GM18526 (cell line): Measurements from ENCODE around the gene SMARCA1.

Experiments
- POLR2A ChIP-seq: IDR thresholded peaks from 3 replicates; pipeline ENCODE4 v1.6.1; 2011; ENCODE audit not compliant: insufficient read length; ENCODE audit errors: extremely low read depth

The SMARCA1 gene, protein sequence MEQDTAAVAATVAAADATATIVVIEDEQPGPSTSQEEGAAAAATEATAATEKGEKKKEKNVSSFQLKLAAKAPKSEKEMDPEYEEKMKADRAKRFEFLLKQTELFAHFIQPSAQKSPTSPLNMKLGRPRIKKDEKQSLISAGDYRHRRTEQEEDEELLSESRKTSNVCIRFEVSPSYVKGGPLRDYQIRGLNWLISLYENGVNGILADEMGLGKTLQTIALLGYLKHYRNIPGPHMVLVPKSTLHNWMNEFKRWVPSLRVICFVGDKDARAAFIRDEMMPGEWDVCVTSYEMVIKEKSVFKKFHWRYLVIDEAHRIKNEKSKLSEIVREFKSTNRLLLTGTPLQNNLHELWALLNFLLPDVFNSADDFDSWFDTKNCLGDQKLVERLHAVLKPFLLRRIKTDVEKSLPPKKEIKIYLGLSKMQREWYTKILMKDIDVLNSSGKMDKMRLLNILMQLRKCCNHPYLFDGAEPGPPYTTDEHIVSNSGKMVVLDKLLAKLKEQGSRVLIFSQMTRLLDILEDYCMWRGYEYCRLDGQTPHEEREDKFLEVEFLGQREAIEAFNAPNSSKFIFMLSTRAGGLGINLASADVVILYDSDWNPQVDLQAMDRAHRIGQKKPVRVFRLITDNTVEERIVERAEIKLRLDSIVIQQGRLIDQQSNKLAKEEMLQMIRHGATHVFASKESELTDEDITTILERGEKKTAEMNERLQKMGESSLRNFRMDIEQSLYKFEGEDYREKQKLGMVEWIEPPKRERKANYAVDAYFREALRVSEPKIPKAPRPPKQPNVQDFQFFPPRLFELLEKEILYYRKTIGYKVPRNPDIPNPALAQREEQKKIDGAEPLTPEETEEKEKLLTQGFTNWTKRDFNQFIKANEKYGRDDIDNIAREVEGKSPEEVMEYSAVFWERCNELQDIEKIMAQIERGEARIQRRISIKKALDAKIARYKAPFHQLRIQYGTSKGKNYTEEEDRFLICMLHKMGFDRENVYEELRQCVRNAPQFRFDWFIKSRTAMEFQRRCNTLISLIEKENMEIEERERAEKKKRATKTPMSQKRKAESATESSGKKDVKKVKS

DNA sequence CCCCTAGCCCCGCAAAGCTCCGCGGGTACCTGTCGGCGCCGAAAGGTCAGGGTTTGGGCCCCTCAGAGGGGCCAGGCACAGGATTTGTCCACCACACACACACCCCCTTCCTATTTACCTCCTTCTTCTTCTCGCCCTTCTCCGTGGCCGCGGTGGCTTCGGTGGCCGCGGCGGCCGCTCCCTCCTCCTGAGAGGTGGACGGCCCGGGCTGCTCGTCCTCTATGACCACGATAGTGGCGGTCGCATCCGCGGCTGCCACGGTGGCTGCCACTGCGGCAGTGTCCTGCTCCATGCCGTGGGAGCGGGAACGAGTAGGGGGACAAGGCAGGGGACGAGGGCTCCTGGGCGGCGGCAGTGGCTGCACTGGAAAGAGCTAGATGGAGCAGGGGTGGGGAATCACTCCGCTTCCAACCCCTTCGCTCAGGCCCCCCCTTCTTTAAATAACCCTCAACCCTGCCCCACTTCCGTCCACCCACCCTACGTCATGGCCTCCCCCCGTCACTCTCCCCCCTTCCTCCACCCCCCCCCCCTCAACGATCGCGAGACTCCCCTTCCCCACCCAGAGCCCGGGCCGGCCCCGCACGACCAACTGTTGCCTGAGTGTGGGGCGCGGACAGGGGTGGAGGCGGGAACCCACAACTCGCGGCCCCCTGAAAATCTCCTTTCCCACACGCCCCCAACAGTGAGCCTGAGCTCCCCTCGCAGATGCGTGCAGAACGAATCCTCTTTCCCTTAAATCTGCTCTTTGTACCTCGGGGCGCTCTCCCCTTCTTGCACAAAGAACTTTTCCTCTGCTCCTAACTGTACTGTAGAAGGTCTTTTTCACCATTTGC is at the start of gene SMARCA1:
Gene SMARCA1 (minus strand): TSS at position 412 of the 833 bp plus-strand sequence. CDS start 120 bp downstream, at position 292.
- TF ChIP-seq POLR2A, result no peak

DNA sequence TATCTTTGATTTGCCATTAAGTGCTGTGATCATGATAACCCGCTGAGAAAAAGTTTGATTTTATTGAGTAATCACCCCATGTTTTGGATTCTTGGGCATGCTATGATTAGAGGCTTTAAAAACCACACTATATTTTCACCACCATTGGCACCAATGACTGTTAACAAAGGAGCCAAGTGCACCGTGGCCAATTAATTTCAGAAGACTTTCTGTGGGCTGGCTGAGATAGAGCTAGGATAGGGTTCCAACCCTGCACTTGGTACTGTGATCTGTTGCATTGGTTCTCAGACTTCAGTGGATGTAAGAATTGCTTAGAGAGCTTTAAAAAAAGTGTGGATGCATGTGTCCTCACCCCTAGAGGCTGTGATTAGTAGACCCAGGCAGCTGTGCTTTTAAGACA is 49.1 kb upstream of the SMARCA1 start:
- TF ChIP-seq POLR2A, result no peak

DNA sequence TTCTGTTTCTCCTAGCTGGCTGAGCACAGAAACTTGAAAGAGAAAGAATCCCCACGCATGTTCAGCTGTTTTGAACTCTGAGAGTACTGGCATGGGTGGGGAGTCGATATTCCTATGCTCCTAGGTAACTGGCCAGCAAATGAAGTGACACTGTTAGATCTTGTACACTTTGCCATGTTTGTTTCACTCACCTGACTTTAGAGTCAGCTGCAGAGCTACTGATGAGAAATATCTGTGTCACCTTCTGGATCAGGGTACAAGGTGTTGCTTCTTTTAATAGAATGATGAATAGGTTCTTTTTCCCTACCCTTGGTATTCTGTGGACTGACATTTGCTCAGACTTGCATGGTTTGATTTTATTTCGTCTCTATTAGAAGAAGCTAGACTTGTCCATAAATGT is 45.1 kb upstream of the SMARCA1 start:
- no peak for TF ChIP-seq POLR2A

DNA sequence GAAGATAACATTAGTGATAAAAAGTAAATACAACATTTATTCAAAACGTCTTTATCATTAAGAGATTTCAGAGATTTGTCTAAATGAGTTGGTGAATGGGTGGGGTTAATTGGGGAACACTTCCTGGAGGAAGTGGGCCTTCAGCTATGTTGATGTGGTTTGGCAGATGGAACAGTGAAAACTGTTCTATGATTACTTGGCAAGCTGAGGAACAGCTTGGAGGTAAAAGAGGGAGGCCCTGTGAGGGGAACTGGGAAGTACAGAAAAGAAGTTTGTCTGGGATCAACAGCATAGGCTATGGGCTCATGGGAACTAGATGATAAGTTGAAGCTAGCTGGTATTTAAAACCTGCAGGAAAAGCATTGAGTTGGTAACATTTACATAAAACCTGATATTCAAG is 42.8 kb upstream of the SMARCA1 start:
- TF ChIP-seq POLR2A, result no peak

DNA sequence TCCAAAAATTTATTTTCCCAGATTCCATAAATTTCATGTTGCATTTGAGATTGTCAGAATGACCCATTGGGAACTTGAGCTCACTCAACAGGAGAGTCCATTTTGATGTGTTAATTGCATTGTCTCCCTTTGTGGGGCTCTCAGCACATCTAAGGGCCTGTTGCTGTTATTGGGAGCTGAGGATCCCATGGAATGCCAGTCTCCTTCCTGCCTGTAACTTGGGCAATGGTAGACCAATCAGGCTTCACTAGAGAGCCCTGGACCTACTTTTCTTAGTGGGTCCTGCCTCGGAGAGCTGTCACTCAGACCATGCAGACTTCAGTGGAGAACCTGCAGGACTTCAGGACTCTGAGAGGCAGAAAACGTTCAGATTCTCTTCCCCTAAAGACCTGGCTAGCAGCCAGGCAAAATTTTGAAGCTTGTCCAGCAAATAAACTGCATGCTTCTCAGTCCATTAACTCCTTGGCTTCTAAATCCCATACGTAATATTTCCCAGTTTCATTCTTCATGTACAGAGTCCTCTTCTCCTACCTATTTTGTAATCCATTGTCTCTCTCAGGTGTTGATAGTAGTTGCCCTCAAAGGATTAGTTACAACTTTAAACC is 41.9 kb upstream of the SMARCA1 start:
- TF ChIP-seq POLR2A, result no peak

DNA sequence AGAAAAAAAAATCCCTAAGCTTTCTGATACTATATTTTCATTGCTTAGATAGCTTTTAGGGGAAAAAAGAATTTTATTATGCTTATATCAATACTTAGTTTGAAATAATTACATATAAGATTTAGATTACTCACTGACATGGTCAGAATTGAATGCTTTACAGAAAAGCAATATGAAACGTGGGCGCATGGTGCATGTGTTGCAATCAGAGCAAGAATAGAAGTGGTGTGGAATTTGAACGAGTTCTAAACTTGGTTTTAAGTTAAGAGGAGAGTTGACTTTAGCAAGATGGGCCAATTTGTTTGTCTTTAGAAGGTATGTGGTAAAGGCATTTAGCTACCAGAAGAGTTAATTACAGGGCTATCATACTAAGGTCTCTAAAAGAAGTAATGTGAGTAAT is 38.2 kb upstream of the SMARCA1 start:
- no peak for TF ChIP-seq POLR2A

DNA sequence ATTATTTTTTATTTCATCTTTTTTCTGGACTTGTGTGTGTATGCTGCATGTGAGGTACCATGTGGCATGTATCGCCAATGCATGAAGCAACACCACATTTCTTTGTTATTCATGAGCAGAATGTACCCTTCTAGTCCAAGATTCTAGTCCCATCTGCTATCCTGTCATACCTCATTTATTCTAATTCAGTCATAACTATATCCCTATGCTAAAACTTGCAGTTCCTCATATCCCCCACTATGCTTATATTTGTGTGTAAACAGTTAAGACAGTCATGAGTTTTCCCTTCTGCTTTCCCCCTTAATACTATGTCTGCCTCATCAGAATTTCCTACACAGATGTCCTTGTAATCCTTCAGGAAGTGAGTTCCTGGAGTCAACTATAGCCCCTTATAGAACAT is 36.5 kb upstream of the SMARCA1 start:
- TF ChIP-seq POLR2A, result no peak

GRCh38 chrX:129557844-129558480 is 34.7 kb upstream of the SMARCA1 start:
- no peak for TF ChIP-seq POLR2A

- TF ChIP-seq POLR2A, result no peak
Measured at GRCh38 chrX:129556806-129557315, 33.6 kb upstream of the SMARCA1 start.

DNA sequence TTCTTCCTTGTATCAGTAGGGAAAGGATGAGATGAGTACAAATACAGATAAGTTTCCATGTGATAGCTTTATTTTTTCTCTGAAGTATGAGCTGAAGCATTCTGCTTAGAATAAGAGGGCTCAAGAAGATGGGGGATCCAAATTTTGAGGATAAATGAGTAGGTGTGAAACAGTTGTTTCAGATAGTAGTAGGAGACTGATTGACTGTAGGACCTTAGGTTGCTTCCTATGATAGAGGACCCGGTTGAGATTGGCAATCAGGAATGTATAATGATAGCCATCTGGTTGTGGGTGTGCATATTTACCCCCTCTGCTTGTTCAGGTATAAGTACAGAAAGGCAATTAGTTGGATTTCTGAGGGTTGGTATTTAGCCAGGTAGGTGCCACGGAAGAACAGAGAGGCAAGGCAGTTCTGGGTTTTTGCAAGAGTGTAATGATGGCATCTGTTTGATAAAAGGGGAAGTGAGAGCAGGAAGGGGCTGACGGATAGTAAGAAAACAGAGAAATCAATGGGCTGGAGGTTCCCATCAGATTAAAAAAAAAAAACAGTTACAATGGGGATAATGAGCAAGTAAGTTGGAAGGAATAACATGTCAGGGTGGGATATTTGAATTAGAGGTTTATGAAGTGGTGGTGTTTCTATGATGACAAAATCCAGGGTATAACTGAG is 30.5 kb upstream of the SMARCA1 start:
- TF ChIP-seq POLR2A, result no peak

DNA sequence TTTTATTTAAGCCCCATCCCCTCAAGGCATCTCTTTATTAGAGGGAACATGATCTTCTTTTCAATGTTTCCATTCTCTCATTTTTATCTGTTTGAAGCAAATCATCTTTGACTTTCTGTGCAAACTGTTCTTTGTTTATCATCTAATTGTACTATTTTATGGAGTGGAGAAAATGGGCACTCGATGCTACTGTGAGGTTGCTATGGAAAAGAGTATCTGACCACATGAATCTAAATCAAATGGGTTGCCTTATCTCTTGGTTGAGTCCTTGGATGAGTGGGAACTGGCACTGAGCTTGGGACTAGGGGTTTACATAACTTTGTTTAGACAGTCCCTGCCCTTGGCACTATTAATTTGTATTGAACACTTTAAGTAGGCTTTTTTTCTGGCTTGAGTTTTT is 25.8 kb upstream of the SMARCA1 start:
- TF ChIP-seq POLR2A, result no peak

- no peak for TF ChIP-seq POLR2A
Measured at GRCh38 chrX:129545408-129545807, 22.1 kb upstream of the SMARCA1 start.

GRCh38 chrX:129544780-129545179 is 21.5 kb upstream of the SMARCA1 start:
- TF ChIP-seq POLR2A, result no peak
